Measurements from ENCODE around the gene ARHGAP25.
"Not testable (repeated sequence)": the region's sequence is repeated elsewhere in the genome, so short reads cannot be mapped to it uniquely, and the experiment has no call there.

ARHGAP25 gene

DNA sequence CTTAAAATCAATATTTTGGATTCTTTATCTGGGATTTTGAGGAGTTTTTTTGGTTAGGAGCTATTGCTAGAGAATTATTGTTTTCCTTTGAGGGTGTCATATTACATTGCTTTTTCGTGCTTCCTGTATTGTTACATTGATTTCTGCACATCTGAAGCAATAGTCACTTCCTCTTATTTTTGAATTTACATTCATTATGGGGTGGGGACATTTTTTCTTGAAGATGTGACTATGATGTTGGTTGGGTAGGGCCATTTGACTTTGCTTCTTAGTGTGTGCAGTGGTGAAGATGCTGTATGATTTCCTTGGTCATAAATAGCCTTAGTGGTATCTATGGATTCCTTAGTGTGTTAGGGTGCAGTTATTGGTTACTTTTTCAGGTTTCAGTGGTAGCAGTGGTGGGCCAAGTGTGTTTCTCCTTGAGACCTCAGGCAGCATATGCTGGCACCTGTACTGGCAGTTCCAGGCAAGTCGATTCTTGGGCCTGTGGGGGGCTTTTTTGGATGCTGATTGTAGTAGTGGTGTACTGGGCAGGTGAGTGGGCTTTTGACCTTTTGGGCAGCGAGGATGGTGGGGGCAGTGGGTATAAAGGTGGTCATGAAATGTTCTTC lies 61.8 kb downstream of the ARHGAP25 start:
- TF ChIP-seq, protein P1, sequence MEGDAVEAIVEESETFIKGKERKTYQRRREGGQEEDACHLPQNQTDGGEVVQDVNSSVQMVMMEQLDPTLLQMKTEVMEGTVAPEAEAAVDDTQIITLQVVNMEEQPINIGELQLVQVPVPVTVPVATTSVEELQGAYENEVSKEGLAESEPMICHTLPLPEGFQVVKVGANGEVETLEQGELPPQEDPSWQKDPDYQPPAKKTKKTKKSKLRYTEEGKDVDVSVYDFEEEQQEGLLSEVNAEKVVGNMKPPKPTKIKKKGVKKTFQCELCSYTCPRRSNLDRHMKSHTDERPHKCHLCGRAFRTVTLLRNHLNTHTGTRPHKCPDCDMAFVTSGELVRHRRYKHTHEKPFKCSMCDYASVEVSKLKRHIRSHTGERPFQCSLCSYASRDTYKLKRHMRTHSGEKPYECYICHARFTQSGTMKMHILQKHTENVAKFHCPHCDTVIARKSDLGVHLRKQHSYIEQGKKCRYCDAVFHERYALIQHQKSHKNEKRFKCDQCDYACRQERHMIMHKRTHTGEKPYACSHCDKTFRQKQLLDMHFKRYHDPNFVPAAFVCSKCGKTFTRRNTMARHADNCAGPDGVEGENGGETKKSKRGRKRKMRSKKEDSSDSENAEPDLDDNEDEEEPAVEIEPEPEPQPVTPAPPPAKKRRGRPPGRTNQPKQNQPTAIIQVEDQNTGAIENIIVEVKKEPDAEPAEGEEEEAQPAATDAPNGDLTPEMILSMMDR (conservative IDR thresholded peaks at IDR 0.05; ENCODE audit: control insufficient read depth, insufficient read depth, low read depth, low read length) = no peak
- peak; percentile 14 for DNase-seq (ENCODE audit: low read depth)
- H3K4me3 ChIP-seq (ENCODE audit: control insufficient read depth, low read depth, low read length) = no peak overlapping the region

DNA sequence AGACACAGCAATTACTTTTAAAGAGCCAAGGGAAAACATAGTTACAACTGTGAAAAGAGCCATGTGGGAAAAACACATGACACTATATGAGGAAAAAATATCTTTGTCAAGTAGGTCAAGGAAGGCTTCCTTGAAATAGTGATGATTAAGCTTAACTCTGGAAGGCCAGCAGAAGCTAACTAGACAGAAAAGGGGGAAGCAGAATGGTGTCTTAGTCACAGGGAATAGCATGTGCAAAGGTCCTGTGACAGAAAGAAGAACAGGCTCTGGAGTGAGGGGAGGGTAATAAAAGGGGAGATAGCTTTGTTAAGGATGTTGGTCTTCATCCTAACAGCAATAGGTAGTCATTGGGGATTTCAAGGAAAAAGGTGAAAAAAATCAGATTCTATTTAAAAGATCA lies 64.0 kb downstream of the ARHGAP25 start:
- DNase-seq (ENCODE audit: low read depth) = no peak
- TF ChIP-seq, protein P1 (conservative IDR thresholded peaks at IDR 0.05; ENCODE audit: control insufficient read depth, insufficient read depth, low read depth, low read length) = no peak
- no peak overlapping the region for H3K4me3 ChIP-seq (ENCODE audit: control insufficient read depth, low read depth, low read length)

DNA sequence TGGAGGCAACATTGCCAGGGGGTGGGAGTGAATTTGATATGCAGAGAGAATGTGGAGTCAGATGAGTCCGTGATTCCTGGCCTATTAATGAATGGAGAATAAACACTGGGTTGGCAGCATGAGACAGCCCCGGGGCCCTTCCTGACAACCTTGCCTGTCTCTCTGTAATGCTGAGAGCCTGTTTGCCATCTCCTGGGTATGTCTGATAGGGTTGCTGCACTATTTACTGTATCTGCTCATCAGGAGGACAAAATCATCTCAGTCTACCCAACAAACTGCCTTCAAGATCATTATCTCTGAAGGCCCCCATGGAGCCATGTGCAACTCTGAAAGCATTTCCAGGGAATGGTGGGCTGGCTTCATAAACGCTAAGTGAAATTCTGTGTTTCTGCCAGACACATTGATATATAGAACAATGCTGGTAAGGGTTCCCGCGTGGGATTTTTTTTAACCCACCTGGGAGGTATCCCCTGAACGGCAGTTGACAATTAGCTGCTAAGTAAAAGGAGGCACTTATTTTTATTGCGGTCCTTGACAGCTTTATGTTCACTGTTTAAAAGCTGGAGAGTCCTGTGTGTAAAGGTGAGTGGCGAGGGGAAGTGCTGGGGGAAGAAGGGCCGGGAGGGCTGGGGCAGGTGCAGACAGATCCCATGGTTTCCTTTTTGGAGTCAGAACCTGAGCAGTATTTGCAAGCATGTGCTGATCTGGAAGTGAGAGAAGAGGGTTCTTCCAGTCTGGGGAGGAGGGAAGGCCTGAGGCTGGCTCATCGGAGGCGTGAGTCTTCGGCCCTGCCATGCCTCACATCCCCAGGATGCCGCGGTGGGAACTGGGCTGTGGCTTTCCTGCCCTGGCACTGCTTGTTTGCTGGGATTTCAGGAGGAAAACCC lies 64.8 kb downstream of the ARHGAP25 start:
- TF ChIP-seq, protein P1 (conservative IDR thresholded peaks at IDR 0.05; ENCODE audit: control insufficient read depth, insufficient read depth, low read depth, low read length) = no peak
- DNase-seq (ENCODE audit: low read depth) = no peak

DNA sequence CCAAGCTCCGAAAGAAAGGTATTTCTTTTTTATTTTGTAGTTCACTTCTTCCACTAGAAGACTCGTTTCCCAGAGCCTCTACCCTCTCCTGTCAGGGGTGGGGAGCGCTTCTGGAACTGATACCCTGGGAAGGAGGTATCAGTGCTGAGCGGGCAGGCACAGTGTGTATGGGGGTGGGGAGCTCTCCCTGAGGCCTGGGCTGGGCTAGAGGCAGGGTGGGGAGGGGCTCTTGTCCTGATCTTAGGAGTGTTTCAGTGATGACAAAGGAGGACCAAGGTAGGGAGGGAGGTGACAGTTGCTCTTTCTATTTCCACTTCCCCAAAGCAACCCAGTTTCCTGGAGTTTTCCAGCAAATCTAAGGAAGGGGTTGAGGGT lies 65.4 kb downstream of the ARHGAP25 start:
- H3K4me3 ChIP-seq (ENCODE audit: control insufficient read depth, low read depth, low read length) = no peak overlapping the region
- TF ChIP-seq, protein P1 (conservative IDR thresholded peaks at IDR 0.05; ENCODE audit: control insufficient read depth, insufficient read depth, low read depth, low read length) = no peak
- no peak for DNase-seq (ENCODE audit: low read depth)

More for the DNA sequence above, 64.8 kb downstream of the ARHGAP25 start:
- no peak overlapping the region for H3K4me3 ChIP-seq (ENCODE audit: control insufficient read depth, low read depth, low read length)

DNA sequence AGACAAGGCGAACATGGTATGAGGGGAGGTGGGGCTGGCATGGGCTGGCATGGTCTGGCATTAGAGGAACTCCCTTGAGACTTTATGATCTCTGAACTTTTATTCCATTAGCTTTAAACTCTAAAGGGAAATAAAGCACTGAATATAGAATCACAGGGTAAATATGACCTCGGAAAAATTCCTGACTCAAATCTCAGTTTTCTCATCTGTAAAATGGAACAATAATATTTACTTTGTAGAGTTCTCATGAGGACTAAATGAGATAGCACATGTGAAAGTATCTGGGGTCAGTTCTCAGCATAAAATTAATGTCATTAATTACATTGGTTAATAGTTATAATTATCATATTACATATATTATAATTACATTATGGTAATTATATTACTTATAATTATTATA lies 65.9 kb downstream of the ARHGAP25 start:
- TF ChIP-seq, protein P1 (conservative IDR thresholded peaks at IDR 0.05; ENCODE audit: control insufficient read depth, insufficient read depth, low read depth, low read length) = no peak
- H3K4me3 ChIP-seq (ENCODE audit: control insufficient read depth, low read depth, low read length) = no peak overlapping the region

DNA sequence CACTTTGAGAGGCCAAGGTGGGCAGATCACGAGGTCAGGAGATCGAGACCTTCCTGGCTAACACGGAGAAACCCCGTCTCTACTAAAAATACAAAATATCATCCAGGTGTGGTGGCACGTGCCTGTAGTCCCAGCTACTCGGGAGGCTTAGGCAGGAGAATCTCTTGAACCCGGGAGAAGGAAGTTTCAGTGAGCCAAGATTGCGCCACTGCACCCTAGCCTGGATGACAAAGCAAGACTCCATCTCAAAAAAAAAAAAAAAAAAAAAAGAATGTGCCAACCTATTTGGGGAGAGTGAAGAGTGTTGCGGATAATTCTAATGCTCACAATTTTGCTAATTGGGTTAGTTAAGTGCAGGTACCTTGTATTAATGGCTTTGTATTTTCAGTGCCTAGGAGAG lies 67.5 kb downstream of the ARHGAP25 start:
- not testable (repeated sequence) for DNase-seq (ENCODE audit: low read depth); H3K4me3 ChIP-seq (ENCODE audit: control insufficient read depth, low read depth, low read length)

More for the DNA sequence above, 65.9 kb downstream of the ARHGAP25 start:
- no peak for DNase-seq (ENCODE audit: low read depth)

DNA sequence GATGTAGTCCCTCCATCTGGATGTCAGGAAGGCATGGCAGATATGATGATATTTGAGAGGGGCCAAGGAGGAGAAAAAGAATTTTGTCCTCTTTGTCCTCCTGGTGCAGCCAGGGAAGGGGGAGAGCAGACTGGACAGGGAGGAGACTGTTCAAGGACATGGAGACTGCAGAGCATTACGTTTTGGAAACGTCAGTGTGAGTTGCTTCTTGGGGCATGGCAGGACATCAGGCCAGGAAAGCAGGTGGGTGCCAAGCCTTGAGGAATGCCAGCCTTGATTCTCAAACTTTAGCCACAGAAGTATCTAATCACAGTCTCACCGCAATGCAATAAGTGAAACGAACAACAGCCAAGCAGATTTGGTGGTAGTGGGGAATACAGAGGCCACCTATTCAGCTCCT lies 70.4 kb downstream of the ARHGAP25 start:
- no peak for DNase-seq (ENCODE audit: low read depth)
- no peak overlapping the region for H3K4me3 ChIP-seq (ENCODE audit: control insufficient read depth, low read depth, low read length)
- TF ChIP-seq, protein P1 (conservative IDR thresholded peaks at IDR 0.05; ENCODE audit: control insufficient read depth, insufficient read depth, low read depth, low read length) = no peak

Data from fibroblast of mammary gland (primary cell).